SH-SY5Y (cell line): Measurements from ENCODE around the gene DBNDD2.

Experiments used
- GATA2 ChIP-seq: IDR thresholded peaks from 2 replicates; pipeline ENCODE4 v1.6.1; 2011; ENCODE audit warnings: mild to moderate bottlenecking, low read depth, low read length
- GATA3 ChIP-seq: IDR thresholded peaks from 2 replicates; pipeline ENCODE4 v1.6.1; 2011; ENCODE audit warnings: low read depth, mild to moderate bottlenecking, low read length, moderate library complexity

GRCh38 chr20:45399018-45399417 is 9.1 kb upstream of the DBNDD2 start:
- TF ChIP-seq GATA3 (no peak), GATA2 (no peak)
